ENCODE data around the gene OSTM1. TPM values are rescaled to one million over a fixed set of nuclear protein-coding genes. Genes with fewer than 3 reads are reported as not detected.

Gene OSTM1
- total RNA-seq, 1 donor from 2014 or later = 21.4 TPM

- Mint-ChIP-seq H3K36me3 (ENCODE audit: low read depth) (peaks cover 1% of the 10 kb centered on the region), H3K9me3 (no peaks in the 10 kb centered on the region), H3K4me1 (peaks cover 50% of the 10 kb centered on the region), H3K27me3 (peaks cover 78% of the 10 kb centered on the region), H3K27ac (no peak overlapping the region), H3K4me3 (peak overlapping the region; percentile 91)
- intact Hi-C loops (cut with micrococcal nuclease) = loop anchor here (5.0 kb wide), 2 partner anchors 953 to 1002 kb away; partner anchors contain the start of gene BEND3
- DNase-seq (no peak), ATAC-seq (ENCODE audit: low read depth) (no peak)
- CTCF ChIA-PET = no interaction called here
- POLR2A ChIA-PET = no interaction called here
- no peak for TF ChIP-seq CTCF (IDR thresholded peaks at IDR 0.05)
Measured at GRCh38 chr6:108119769-108120141, 45.2 kb upstream of the OSTM1 start.

- Mint-ChIP-seq H3K9me3 (no peaks in the 10 kb centered on the region), H3K36me3 (ENCODE audit: low read depth) (peaks cover 1% of the 10 kb centered on the region), H3K27me3 (peaks cover 80% of the 10 kb centered on the region), H3K4me1 (peaks cover 56% of the 10 kb centered on the region), H3K27ac (no peak overlapping the region), H3K4me3 (peak overlapping the region; percentile 91)
- DNase-seq = peak; percentile 29
- ChIA-PET CTCF (no interaction called here), POLR2A (interaction anchor here (0.6 to 0.7 kb wide), 2 partner anchors 50 to 628 kb away, joined by 3 read pairs; no protein-coding TSS in a partner anchor)
- ATAC-seq (ENCODE audit: low read depth) = no peak
- intact Hi-C loops (cut with micrococcal nuclease) = loop anchor here (5.0 kb wide), 2 partner anchors 953 to 1002 kb away; partner anchors contain the start of gene BEND3
- no peak for TF ChIP-seq CTCF (IDR thresholded peaks at IDR 0.05)
Measured at GRCh38 chr6:108118810-108119768, 44.5 kb upstream of the OSTM1 start.

DNA sequence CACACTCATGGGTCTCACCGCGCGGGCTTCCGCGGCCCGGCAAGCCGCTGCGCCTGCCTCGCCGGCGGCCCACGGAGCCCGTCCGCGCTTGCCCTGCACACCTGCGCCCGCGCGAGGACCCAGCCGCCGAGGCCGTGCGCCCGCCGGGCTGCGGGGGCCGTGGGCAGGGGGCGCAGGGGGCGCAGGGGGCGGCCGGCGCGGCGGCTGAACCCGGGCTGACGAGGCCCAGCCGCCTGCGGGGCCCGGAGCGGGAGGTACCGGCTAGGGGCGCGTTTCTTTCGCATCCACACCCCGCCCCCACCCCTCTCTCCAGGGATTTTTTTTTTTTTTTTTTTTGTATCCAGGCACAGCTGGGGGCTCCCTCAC lies 43.8 kb upstream of the OSTM1 start:
- Mint-ChIP-seq H3K4me1 (peaks cover 60% of the 10 kb centered on the region), H3K27me3 (peaks cover 80% of the 10 kb centered on the region), H3K4me3 (peak overlapping the region; percentile 91), H3K36me3 (ENCODE audit: low read depth) (peaks cover 1% of the 10 kb centered on the region), H3K27ac (no peak overlapping the region), H3K9me3 (no peaks in the 10 kb centered on the region)
- ChIA-PET POLR2A (interaction anchor here (0.6 kb wide), 1 partner anchor 628 kb away, joined by 3 read pairs; no protein-coding TSS in a partner anchor), CTCF (no interaction called here)
- intact Hi-C loops (cut with micrococcal nuclease) = loop anchor here (5.0 kb wide), 2 partner anchors 954 to 1001 kb away; partner anchors contain the start of gene BEND3
- no peak for ATAC-seq (ENCODE audit: low read depth)
- TF ChIP-seq CTCF (IDR thresholded peaks at IDR 0.05) = no peak
- no peak for DNase-seq

DNA sequence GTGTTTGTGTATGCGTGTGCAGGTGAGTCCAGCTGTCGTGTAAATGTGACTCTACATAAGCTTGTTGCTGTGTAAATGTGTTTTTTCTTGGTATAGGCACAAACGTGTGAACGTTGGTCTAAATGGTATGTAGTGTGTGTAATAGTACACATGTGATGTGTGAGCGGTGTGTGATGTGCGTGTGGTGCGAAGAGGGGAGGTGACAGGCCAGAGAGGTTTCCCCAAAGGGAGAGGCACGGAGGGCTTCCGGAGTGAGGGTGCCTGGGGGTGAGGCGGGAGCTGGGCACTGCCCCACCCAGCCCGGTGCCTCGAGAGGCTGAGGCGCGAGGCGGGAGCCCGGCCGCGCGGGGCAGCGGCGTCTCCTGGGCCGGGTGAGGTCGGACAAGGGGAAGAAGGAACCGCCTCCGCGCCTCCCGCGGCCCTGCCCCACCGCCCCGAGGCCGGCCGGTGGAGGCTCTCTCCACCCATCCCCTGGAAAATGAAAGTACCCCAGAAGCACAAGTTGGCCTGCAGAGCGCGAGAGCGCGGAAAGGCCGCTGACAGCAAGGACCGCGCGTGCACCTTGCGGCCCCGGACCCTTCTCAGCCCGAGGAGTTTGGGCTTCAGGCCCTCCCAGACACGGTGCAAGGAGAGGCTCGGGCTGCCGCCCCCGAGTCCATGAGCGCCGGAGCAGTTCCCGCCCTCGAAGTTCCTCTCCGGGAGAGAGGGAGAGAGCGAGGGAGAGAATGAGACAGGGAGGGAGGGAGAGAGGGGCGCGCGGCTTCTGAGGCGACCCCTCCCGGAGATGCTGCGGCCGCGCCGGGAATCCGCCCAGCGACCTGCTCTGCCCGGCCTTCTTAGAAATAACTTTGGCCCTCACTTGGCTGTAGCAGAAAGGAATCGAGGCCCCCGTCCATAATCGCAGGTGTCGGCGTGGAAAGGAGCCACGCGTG lies 43.2 kb upstream of the OSTM1 start:
- peaks cover 80% of the 10 kb centered on the region for H3K27me3 Mint-ChIP-seq
- POLR2A ChIA-PET = interaction anchor here (0.6 to 0.8 kb wide), 2 partner anchors 440 to 441 kb away, joined by 3 read pairs; no protein-coding TSS in a partner anchor
- DNase-seq (peak; percentile 48), ATAC-seq (ENCODE audit: low read depth) (peak; percentile 53)
- TF ChIP-seq CTCF (IDR thresholded peaks at IDR 0.05) = no peak
- peaks cover 1% of the 10 kb centered on the region for H3K36me3 Mint-ChIP-seq (ENCODE audit: low read depth)
- CTCF ChIA-PET = interaction anchor here (1.1 to 1.7 kb wide), 2 partner anchors 50 to 375 kb away, joined by 4 to 8 read pairs; no protein-coding TSS in a partner anchor
- no peak overlapping the region for H3K27ac Mint-ChIP-seq
- H3K9me3 Mint-ChIP-seq = no peaks in the 10 kb centered on the region
- H3K4me3 Mint-ChIP-seq = peak overlapping the region; percentile 79
- intact Hi-C loops (cut with micrococcal nuclease) = loop anchor here (1.0 to 5.0 kb wide), 3 partner anchors 16 to 1000 kb away; partner anchors contain the start of gene BEND3
- peaks cover 60% of the 10 kb centered on the region for H3K4me1 Mint-ChIP-seq

All from activated B cell treated with CpG ODN at 0.5 μM for 24 hours (primary cell).